Breast epithelium (tissue), 4 donors: ENCODE data around the gene TECRL. TPM values are rescaled to one million over a fixed set of nuclear protein-coding genes. Genes with fewer than 3 reads are reported as not detected.

Source experiments
- DNase-seq, 2 donors: peaks; one replicate each; pipeline ENCODE4 v3.0.0-alpha.2; 2019; ENCODE audit warnings: low spot score in 2 of 2
- H3K27ac ChIP-seq, 2 donors: fragments of 200-600 bp; sonication (generic) in 1 of 2; one replicate each; pipeline ENCODE4 v1.5.1; 2016 to 2019; ENCODE audit warnings: mild to moderate bottlenecking in 1 of 2
- H3K27me3 ChIP-seq, 2 donors: fragments of 200-600 bp; sonication (generic) in 1 of 2; one replicate each; pipeline versions ENCODE4 v1.5.1 to v1.6.0; 2017 to 2019; ENCODE audit warnings: control low read depth in 1 of 2, mild to moderate bottlenecking in 1 of 2
- H3K36me3 ChIP-seq: fragments of 200-600 bp; one replicate; pipeline ENCODE4 v1.5.1; 2019
- H3K4me1 ChIP-seq, 2 donors: fragments of 200-600 bp; sonication (generic); one replicate each; pipeline ENCODE4 v1.5.1; 2016 to 2019; ENCODE audit warnings: control low read depth in 1 of 2
- H3K4me3 ChIP-seq, 3 donors: fragments of 200-600 bp; sonication (generic); 1 replicate in 2 of 3; 2 replicates in 1 of 3; pipeline ENCODE4 v1.5.1; 2016 to 2019; ENCODE audit warnings: mild to moderate bottlenecking in 3 of 3, moderate library complexity in 2 of 3
- H3K9me3 ChIP-seq, 2 donors: fragments of 200-600 bp; sonication (generic) in 1 of 2; one replicate each; pipeline ENCODE4 v1.5.1; 2016 to 2019; ENCODE audit warnings: control low read depth in 1 of 2
- POLR2A ChIP-seq: fragments of 450-650 bp; IDR thresholded peaks from one replicate; pipeline ENCODE4 v1.6.1; 2016; ENCODE audit warnings: antibody characterized with exemption, mild to moderate bottlenecking, moderate library complexity
- POLR2AphosphoS5 ChIP-seq, 3 donors: sonication (generic); formaldehyde crosslinking; IDR thresholded peaks; one replicate each; pipeline ENCODE4 v1.6.1; 2017; ENCODE audit warnings: antibody characterized with exemption in 3 of 3
- intact Hi-C: fragments of 100-400 bp; cut with DNase I; formaldehyde crosslinking; loops from one replicate; pipeline ENCODE4 v1.15.1; 2023; ENCODE audit warnings: low total_unique reads
- total RNA-seq, 3 donors: library from RNA; depleted of rRNA; stranded (reverse); fragments of >200 nt; gene quantifications; one replicate each; pipeline ENCODE4 v1.1.0, GENCODE V29; 2016
- TF ChIP-seq, protein P1 (sequence below), 3 donors: fragments of 450-650 bp; IDR thresholded peaks; one replicate each; pipeline ENCODE4 v1.5.1; 2016 to 2017; ENCODE audit warnings: antibody characterized with exemption in 3 of 3, mild to moderate bottlenecking in 3 of 3, moderate library complexity in 3 of 3

The TECRL gene
- total RNA-seq, 3 donors from 2014 or later = not detected

DNA sequence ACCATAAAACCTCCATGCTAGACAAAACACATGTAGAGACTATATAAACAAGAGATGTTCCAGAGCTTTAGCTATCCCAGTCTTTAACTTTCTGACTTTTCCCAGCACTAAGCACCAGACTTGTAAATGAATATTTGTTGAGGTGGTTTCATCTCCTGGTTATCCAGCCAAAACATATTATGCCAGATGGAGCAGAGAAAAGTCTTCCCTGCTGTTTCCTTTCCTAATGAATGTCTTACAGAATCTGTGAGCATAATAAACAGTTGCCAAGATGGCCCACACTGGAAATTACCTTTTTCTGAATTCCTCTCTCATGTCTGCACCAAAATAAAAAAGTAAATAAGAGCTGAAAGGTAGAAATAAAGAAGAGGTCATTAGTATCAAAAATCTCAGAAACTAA lies 159.2 kb downstream of the TECRL start:
- TF ChIP-seq POLR2AphosphoS5 (IDR thresholded peaks at IDR 0.05) (no peak), POLR2A (no peak)
- TF ChIP-seq, protein P1, sequence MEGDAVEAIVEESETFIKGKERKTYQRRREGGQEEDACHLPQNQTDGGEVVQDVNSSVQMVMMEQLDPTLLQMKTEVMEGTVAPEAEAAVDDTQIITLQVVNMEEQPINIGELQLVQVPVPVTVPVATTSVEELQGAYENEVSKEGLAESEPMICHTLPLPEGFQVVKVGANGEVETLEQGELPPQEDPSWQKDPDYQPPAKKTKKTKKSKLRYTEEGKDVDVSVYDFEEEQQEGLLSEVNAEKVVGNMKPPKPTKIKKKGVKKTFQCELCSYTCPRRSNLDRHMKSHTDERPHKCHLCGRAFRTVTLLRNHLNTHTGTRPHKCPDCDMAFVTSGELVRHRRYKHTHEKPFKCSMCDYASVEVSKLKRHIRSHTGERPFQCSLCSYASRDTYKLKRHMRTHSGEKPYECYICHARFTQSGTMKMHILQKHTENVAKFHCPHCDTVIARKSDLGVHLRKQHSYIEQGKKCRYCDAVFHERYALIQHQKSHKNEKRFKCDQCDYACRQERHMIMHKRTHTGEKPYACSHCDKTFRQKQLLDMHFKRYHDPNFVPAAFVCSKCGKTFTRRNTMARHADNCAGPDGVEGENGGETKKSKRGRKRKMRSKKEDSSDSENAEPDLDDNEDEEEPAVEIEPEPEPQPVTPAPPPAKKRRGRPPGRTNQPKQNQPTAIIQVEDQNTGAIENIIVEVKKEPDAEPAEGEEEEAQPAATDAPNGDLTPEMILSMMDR (IDR thresholded peaks at IDR 0.05) = no peak
- no peak for DNase-seq
- Histone ChIP-seq H3K4me3 (no peak overlapping the region), H3K36me3 (no peaks in the 10 kb centered on the region), H3K4me1 (no peaks in the 10 kb centered on the region), H3K27me3 (no peaks in the 10 kb centered on the region), H3K27ac (no peak overlapping the region), H3K9me3 (peaks cover 0 to 11% of the 10 kb centered on the region in 2 donors)
- intact Hi-C loops = no loop called here

DNA sequence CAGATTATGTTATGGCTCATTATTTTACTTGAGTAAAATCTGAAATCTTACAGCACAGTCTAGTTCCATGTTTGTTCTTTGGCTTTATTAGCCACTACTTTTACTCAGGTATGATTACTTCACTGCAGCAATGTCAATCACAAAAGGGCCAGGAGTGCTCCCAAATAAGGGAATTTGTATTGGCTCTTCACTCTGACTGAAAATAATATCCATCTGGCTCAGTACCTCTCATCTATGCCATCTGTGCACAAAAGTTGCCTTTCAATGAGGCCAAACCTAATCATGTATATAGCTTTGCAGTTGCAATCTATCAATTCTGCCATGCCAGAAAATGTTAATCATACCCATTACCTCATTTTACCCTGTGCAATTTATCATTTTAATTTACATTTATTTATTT lies 161.1 kb downstream of the TECRL start:
- Histone ChIP-seq H3K27me3 (no peaks in the 10 kb centered on the region), H3K27ac (no peak overlapping the region), H3K4me1 (no peaks in the 10 kb centered on the region), H3K36me3 (no peaks in the 10 kb centered on the region), H3K9me3 (peaks cover 0 to 11% of the 10 kb centered on the region in 2 donors), H3K4me3 (no peak overlapping the region)
- TF ChIP-seq, protein P1 (IDR thresholded peaks at IDR 0.05) = no peak
- TF ChIP-seq POLR2AphosphoS5 (IDR thresholded peaks at IDR 0.05) (no peak), POLR2A (no peak)
- intact Hi-C loops = no loop called here
- no peak for DNase-seq

DNA sequence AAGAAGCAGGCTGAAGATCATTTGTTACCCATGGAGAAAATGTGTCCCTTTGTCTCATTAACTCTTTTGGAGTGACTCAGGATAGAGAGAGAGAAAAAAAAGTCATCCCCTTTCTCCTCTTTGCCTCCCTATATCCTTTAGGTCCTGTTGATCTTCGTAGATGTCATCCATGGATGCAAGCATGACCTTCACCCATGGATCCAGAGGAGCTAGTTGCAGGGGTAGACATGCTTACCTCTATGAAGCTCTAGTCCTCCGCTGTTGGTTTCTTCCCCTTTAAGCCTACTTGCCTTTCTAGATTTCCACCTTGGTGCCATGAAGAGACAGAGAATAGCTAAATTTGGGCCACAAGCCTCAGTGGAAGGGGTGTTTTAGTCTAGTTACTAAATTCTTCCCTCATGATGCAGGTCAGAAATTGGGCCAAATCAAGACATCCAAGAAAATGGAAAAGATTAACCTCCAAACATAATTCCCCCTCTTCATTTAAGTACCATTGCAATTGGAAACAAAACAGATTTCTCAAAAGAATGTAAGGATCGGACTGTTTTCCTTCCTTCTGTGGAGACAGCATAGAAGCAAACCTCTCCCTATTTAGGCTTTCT lies 178.4 kb downstream of the TECRL start:
- peaks cover 45 to 72% of the 10 kb centered on the region in 2 donors for H3K9me3 ChIP-seq
- no peaks in the 10 kb centered on the region for H3K36me3 ChIP-seq
- TF ChIP-seq POLR2A = no peak
- TF ChIP-seq, protein P1 (IDR thresholded peaks at IDR 0.05) = no peak
- no peak for TF ChIP-seq POLR2AphosphoS5 (IDR thresholded peaks at IDR 0.05)
- intact Hi-C loops = no loop called here
- H3K4me3 ChIP-seq = no peak overlapping the region
- no peaks in the 10 kb centered on the region for H3K27me3 ChIP-seq
- no peak overlapping the region for H3K27ac ChIP-seq
- no peak for DNase-seq
- H3K4me1 ChIP-seq = no peaks in the 10 kb centered on the region
